Testis (tissue), 3 donors: ENCODE results near the gene CYTH4. TPM values are rescaled to one million over a fixed set of nuclear protein-coding genes. Genes with fewer than 3 reads are reported as not detected.

Experiments
- DNase-seq: peaks from one replicate; pipeline ENCODE4 v3.0.0-alpha.2; 2019
- H3K27ac ChIP-seq, 2 donors: fragments of 200-600 bp; sonication (generic); one replicate each; pipeline ENCODE4 v1.5.1; 2019
- H3K27me3 ChIP-seq: fragments of 200-600 bp; sonication (generic); one replicate; pipeline ENCODE4 v1.5.1; 2019
- H3K36me3 ChIP-seq: fragments of 200-600 bp; sonication (generic); one replicate; pipeline ENCODE4 v1.5.1; 2017; ENCODE audit warnings: low read depth; ENCODE audit errors: missing control alignments
- H3K4me1 ChIP-seq: fragments of 200-600 bp; sonication (generic); one replicate; pipeline ENCODE4 v1.5.1; 2019
- H3K4me3 ChIP-seq, 2 donors: fragments of 200-600 bp; sonication (generic); one replicate each; pipeline ENCODE4 v1.5.1; 2017 to 2019
- H3K9me3 ChIP-seq: fragments of 200-600 bp; sonication (generic); one replicate; pipeline ENCODE4 v1.5.1; 2017
- POLR2A ChIP-seq: fragments of 450-650 bp; IDR thresholded peaks from one replicate; pipeline ENCODE4 v1.6.1; 2017; ENCODE audit warnings: antibody characterized with exemption, mild to moderate bottlenecking, moderate library complexity
- WGBS, 2 donors: methylation state at CpG; one replicate each; pipeline ENCODE4 v1.1.5; 2018; 5-methylcytosine and 5-hydroxymethylcytosine counted together
- intact Hi-C: fragments of 100-400 bp; cut with DNase I; formaldehyde crosslinking; loops from one replicate; pipeline ENCODE4 v1.15.1; 2023; ENCODE audit warnings: low total_unique reads
- polyA plus RNA-seq: library from polyadenylated mRNA; stranded (reverse); fragments of 350-450 nt; fragmentation: Illumina TruSeq; extraction: RNeasy Lipid Tissue Mini Kit (QIAGEN cat#74804); gene quantifications from one replicate; pipeline ENCODE4 v1.2.3, GENCODE V29; 2014; ENCODE audit warnings: low read depth, low replicate concordance; ENCODE audit not compliant: insufficient read depth
- total RNA-seq, 2 donors: library from RNA; depleted of rRNA; stranded (reverse); fragments of >200 nt; gene quantifications; one replicate each; pipeline ENCODE4 v1.2.3, GENCODE V29; 2016
- TF ChIP-seq, protein P1 (sequence below), 3 experiments: fragments of 450-650 bp in 2 of 3; fragments of 200-600 bp in 1 of 3; sonication (generic) in 1 of 3; IDR thresholded peaks; one replicate each; pipeline ENCODE4 v1.5.1; 2016 to 2019; ENCODE audit warnings: antibody characterized with exemption in 3 of 3, mild to moderate bottlenecking in 2 of 3, moderate library complexity in 1 of 3

The CYTH4 gene
- total and polyA plus RNA-seq, 3 donors from 2014 or later = 2.7 to 7.2 (median 6.8) TPM

DNA sequence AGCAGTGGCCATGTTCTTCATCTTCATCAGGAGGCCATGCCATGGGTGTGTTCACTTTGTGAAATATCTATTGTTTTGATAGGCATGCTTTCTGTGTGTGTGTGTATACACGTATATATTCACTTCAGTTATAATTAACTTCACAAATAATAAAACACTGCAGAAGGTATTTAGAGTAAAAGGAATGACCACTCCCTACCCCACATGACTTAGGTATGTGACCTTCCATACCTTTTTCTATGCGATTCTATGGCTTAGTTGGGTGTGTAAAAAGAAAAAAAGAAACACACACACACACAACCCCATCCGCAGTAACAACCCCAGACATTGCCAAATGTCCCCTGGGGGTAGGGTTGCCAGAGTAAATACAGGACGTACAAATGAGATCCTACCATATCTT lies 72.0 kb downstream of the CYTH4 start:
- no peaks in the 10 kb centered on the region for H3K36me3 ChIP-seq
- intact Hi-C loops = no loop called here
- no peak for TF ChIP-seq POLR2A
- TF ChIP-seq, protein P1, sequence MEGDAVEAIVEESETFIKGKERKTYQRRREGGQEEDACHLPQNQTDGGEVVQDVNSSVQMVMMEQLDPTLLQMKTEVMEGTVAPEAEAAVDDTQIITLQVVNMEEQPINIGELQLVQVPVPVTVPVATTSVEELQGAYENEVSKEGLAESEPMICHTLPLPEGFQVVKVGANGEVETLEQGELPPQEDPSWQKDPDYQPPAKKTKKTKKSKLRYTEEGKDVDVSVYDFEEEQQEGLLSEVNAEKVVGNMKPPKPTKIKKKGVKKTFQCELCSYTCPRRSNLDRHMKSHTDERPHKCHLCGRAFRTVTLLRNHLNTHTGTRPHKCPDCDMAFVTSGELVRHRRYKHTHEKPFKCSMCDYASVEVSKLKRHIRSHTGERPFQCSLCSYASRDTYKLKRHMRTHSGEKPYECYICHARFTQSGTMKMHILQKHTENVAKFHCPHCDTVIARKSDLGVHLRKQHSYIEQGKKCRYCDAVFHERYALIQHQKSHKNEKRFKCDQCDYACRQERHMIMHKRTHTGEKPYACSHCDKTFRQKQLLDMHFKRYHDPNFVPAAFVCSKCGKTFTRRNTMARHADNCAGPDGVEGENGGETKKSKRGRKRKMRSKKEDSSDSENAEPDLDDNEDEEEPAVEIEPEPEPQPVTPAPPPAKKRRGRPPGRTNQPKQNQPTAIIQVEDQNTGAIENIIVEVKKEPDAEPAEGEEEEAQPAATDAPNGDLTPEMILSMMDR (IDR thresholded peaks at IDR 0.05) = no peak
- no peaks in the 10 kb centered on the region for H3K27me3 ChIP-seq
- no peak overlapping the region for H3K4me3 ChIP-seq
- no peak for DNase-seq
- H3K4me1 ChIP-seq = no peaks in the 10 kb centered on the region
- no peaks in the 10 kb centered on the region for H3K9me3 ChIP-seq
- 84 to 86% methylated on average over 4 of the region's 4 CpGs for WGBS, 2 donors
- H3K27ac ChIP-seq = no peak overlapping the region

DNA sequence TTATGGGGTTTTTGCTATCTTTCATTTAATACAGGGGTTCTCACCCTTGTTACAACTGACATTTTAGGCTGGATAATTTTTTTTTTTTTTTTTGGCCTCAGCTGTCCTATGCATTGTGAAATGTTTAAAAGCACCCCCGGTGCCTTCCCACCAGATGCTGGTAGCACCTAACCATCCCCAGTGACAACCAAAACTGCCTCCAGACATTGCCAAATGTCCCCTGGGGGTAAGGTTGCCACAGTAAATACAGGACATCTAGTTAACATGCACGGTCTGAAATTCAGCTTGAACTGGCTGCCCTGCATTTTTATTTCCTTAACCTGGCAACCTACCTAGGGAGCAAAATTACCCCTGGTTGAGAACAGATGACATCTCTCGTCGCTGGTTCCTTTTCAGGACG lies 72.4 kb downstream of the CYTH4 start:
- DNase-seq = no peak
- WGBS, 2 donors = 82 to 93% methylated on average over 5 of the region's 5 CpGs
- no peak overlapping the region for H3K4me3 ChIP-seq
- TF ChIP-seq POLR2A = no peak
- TF ChIP-seq, protein P1 (IDR thresholded peaks at IDR 0.05) = no peak
- H3K27ac ChIP-seq = no peak overlapping the region
- H3K9me3 ChIP-seq = no peaks in the 10 kb centered on the region
- H3K36me3 ChIP-seq = no peaks in the 10 kb centered on the region
- no peaks in the 10 kb centered on the region for H3K27me3 ChIP-seq
- H3K4me1 ChIP-seq = no peaks in the 10 kb centered on the region
- intact Hi-C loops = no loop called here

DNA sequence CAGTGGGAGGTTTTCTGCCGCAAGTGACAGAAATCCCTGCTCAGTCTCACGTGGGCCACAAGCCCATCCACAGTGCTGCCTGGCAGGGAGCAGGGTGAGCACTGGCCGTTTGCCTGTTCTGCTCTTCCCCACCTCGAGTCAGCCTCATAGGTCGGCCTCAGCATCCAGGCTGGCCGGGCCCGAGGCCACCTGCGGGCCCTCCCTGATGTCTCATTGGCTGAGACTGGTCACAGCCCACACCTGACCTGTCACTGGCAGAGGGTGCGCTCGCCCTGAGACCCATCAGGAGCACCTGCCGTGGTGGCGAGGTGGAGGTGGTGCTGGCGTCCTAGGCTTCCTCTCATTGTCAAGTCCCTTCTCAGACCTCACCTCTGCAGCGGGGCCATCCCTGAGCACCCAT lies 72.9 kb downstream of the CYTH4 start:
- Histone ChIP-seq H3K4me3 (no peak overlapping the region), H3K36me3 (no peaks in the 10 kb centered on the region), H3K9me3 (no peaks in the 10 kb centered on the region), H3K4me1 (no peaks in the 10 kb centered on the region), H3K27me3 (no peaks in the 10 kb centered on the region), H3K27ac (no peak overlapping the region)
- WGBS, 2 donors = 89 to 93% methylated on average over 11 to 14 of the region's 14 CpGs
- intact Hi-C loops = no loop called here
- DNase-seq = no peak
- TF ChIP-seq POLR2A = no peak

DNA sequence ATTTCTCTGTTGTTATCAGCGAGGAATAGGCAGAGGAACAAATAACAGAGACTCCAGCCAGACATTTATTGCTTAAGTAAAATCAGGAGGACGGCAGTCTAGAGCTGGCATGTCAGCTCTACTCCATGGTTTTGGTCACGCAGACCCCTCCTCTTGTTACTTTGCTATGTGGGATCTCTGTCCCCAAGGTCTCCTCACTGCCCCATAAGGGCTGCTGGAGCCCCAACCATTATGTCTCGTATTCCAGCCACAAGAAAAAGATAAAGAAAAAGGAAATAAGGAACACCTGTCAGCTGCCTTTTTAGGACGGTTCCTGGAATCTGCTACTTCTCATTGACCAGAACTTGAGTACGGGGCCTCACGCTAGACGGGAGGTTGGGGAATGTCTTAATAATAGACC lies 74.6 kb downstream of the CYTH4 start:
- DNase-seq = no peak
- H3K9me3 ChIP-seq = no peaks in the 10 kb centered on the region
- H3K4me3 ChIP-seq = no peak overlapping the region
- no peaks in the 10 kb centered on the region for H3K4me1 ChIP-seq
- H3K27me3 ChIP-seq = no peaks in the 10 kb centered on the region
- intact Hi-C loops = no loop called here
- 78 to 91% methylated on average over 8 of the region's 8 CpGs for WGBS, 2 donors
- no peak overlapping the region for H3K27ac ChIP-seq
- TF ChIP-seq, protein P1 (IDR thresholded peaks at IDR 0.05) = no peak
- no peak for TF ChIP-seq POLR2A
- no peaks in the 10 kb centered on the region for H3K36me3 ChIP-seq

DNA sequence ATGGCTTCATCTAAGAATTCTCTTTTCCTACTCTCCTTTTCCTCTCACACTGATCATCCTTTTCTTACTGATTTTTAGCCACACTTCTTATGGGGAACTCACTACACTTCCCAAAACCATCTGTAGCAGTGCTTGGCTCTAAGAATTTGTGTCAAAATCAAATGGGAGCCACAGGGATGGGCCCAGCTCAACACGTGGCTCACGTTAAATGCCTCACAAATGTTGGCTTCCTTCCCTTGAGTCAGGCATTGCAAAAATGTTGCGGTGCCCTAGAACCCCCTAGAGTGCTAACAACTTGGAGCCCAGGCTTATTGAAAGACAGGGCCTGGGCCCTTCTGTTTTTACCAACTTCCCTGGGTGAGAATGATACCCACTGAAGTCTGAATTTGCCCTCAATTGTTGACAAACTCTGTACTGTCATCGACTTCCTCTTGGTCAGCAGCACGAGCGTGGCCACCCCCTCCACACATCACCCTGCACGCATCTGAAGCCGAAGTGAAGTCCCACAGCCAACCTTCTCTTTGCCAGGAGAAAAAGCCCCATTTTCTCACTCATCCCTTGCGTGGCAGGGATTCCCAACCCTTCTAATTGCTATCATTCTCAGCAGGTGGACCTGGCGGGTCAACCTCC lies 75.3 kb downstream of the CYTH4 start:
- no peaks in the 10 kb centered on the region for H3K4me1 ChIP-seq
- WGBS, 2 donors = 87 to 90% methylated on average over 10 of the region's 10 CpGs
- no peaks in the 10 kb centered on the region for H3K9me3 ChIP-seq
- H3K27me3 ChIP-seq = no peaks in the 10 kb centered on the region
- intact Hi-C loops = no loop called here
- no peak overlapping the region for H3K4me3 ChIP-seq
- no peaks in the 10 kb centered on the region for H3K36me3 ChIP-seq
- TF ChIP-seq, protein P1 (IDR thresholded peaks at IDR 0.05) = no peak
- TF ChIP-seq POLR2A = no peak
- no peak for DNase-seq
- H3K27ac ChIP-seq = no peak overlapping the region
